Measurements from ENCODE around the gene HOXC9. TPM values are rescaled to one million over a fixed set of nuclear protein-coding genes. Genes with fewer than 3 reads are reported as not detected.
A peak's percentile ranks its signal among the peaks of the same experiment; 100 is the strongest.

The HOXC9 gene
- total and polyA plus RNA-seq, 2 of the 8 experiments (the other 6 are each of a cell fraction or from before 2014, with no cell fraction given) = not detected

- H3K9ac ChIP-seq (replicated peaks in 1 of 4; ENCODE audit: extremely low read depth in 1 of 4, low read depth in 3 of 4, low read length in 3 of 4) = no peak overlapping the region
- H3K79me1 ChIP-seq (ENCODE audit: low read depth, low read length) = no peaks in the 10 kb centered on the region
- no peak overlapping the region for H3K4ac ChIP-seq (replicated peaks; ENCODE audit: insufficient read length, low read depth, low read length)
- no peak overlapping the region for H2BK20ac ChIP-seq (ENCODE audit: low read length)
- no peak overlapping the region for H2AK5ac ChIP-seq (ENCODE audit: low read depth, low read length)
- no peak overlapping the region for H2BK5ac ChIP-seq (ENCODE audit: low read depth, low read length)
- H3K4me2 ChIP-seq (ENCODE audit: insufficient read depth in 1 of 2, low read depth in 2 of 2, low read length in 2 of 2) = no peak overlapping the region
- FAIRE-seq (no peak), DNase-seq (ENCODE audit: low read depth in 1 of 2, low spot score in 2 of 2) (no peak)
- H4K8ac ChIP-seq (ENCODE audit: extremely low read depth, insufficient read depth, low read length) = no peak overlapping the region
- H2BK12ac ChIP-seq (ENCODE audit: low read depth, low read length) = no peak overlapping the region
- ChIA-PET CTCF (ENCODE audit: partially characterized antibody) (interaction anchor here (1.0 to 2.8 kb wide), 9 partner anchors 13 to 230 kb away, joined by 3 to 13 read pairs (median 4); partner anchors contain the start of genes HOXC10 and HOXC5), POLR2A (ENCODE audit: partially characterized antibody) (no interaction called here)
- H3K27me3 ChIP-seq (replicated peaks in 1 of 4; ENCODE audit: control insufficient read depth in 3 of 4, extremely low read depth in 1 of 4, insufficient read depth in 3 of 4, low read length in 3 of 4) = peaks cover 100% of the 10 kb centered on the region in 4 experiments
- H3K4me1 ChIP-seq (replicated peaks in 1 of 4; ENCODE audit: control insufficient read depth in 3 of 4, insufficient read depth in 4 of 4, low read length in 3 of 4) = peaks cover 0 to 11% (median 4%) of the 10 kb centered on the region in 4 experiments; a peak in 5 of 7 replicates
- H3K23me2 ChIP-seq (ENCODE audit: low read depth, low read length) = peaks cover 1% of the 10 kb centered on the region; the same call in 1 of the 2 replicates
- no peaks in the 10 kb centered on the region for H3K79me2 ChIP-seq (ENCODE audit: control insufficient read depth in 1 of 2, insufficient read depth in 2 of 2, low read length in 2 of 2)
- no peak overlapping the region for H2AFZ ChIP-seq (ENCODE audit: low read length)
- H3K27ac ChIP-seq (ENCODE audit: low read depth, low read length) = no peak overlapping the region
- 54% methylated on average over 2 of the region's 2 CpGs; no CpG with 5 or more reads in 1 of the 2 experiments for WGBS, 2 experiments (ENCODE audit: extremely low coverage in 1 of 2, insufficient coverage in 1 of 2, insufficient read length in 1 of 2, insufficient replicate concordance in 2 of 2, low coverage in 1 of 2, low lambda C conversion rate in 2 of 2, missing lambda C conversion rate in 1 of 2)
- no peak overlapping the region for H3K4me3 ChIP-seq (ENCODE audit: extremely low read depth in 1 of 4, insufficient read depth in 2 of 4, low read depth in 3 of 4, low read length in 4 of 4)
- no peak overlapping the region for H4K5ac ChIP-seq (ENCODE audit: insufficient read length, low read depth, low read length)
- H3K36me3 ChIP-seq (ENCODE audit: control insufficient read depth in 2 of 4, insufficient read depth in 4 of 4, low read length in 3 of 4) = peaks cover 0 to 3% (median 0%) of the 10 kb centered on the region in 4 experiments; a peak in 2 of 8 replicates
- H3K18ac ChIP-seq (ENCODE audit: extremely low read depth, low read length) = no peak overlapping the region
- peaks cover 19 to 33% of the 10 kb centered on the region in 2 experiments for H4K20me1 ChIP-seq (replicated peaks in 1 of 2; ENCODE audit: control insufficient read depth in 1 of 2, insufficient read depth in 2 of 2, low read length in 2 of 2)
- H3K56ac ChIP-seq (replicated peaks; ENCODE audit: insufficient read length, low read depth, low read length) = no peak overlapping the region
- no peak overlapping the region for H2BK120ac ChIP-seq (replicated peaks; ENCODE audit: low read depth, low read length)
- no peak overlapping the region for H2BK15ac ChIP-seq (ENCODE audit: low read length)
- H3K9me3 ChIP-seq (ENCODE audit: insufficient read depth in 2 of 2, low read depth in 1 of 2, low read length in 1 of 2) = 0 out of 4 replicates have a peak, but pooled peaks cover 0 to 2% of the 10 kb centered on the region in 2 experiments
- no peak overlapping the region for H3K14ac ChIP-seq (ENCODE audit: insufficient read length)
- no peak overlapping the region for H4K91ac ChIP-seq (replicated peaks; ENCODE audit: insufficient read length, low read length)
- no peak overlapping the region for H3K23ac ChIP-seq (ENCODE audit: insufficient read length)
- no peak for TF ChIP-seq TAF7 (optimal IDR thresholded peaks at IDR 0.05; ENCODE audit: borderline replicate concordance, low read depth, low read length)
- peak; percentile 57 for TF ChIP-seq EZH2 (IDR thresholded peaks at IDR 0.05; ENCODE audit: low read depth, low read length, severe bottlenecking)
- peak; percentile 36 for TF ChIP-seq RNF2 (IDR thresholded peaks at IDR 0.05; ENCODE audit: borderline replicate concordance, low read depth, low read length, missing control alignments, poor library complexity, severe bottlenecking)
Observed at GRCh38 chr12:53971686-53972085, 28.3 kb upstream of the HOXC9 start.
